Activated T-cell treated with anti-CD3 and anti-CD28 coated beads for 4 hours (primary cell): Measurements from ENCODE around the gene NAXD.
A peak's percentile ranks its signal among the peaks of the same experiment; 100 is the strongest.
"Not testable (repeated sequence)": the region's sequence is repeated elsewhere in the genome, so short reads cannot be mapped to it uniquely, and the experiment has no call there.

Experiments used
- DNase-seq: peaks from one replicate; pipeline ENCODE4 v3.0.0-alpha.2; 2020

NAXD gene

GRCh38 chr13:110615322-110616102 is at the start of gene NAXD:
TSS of gene NAXD (plus strand) at chr13:110615545. CDS start at chr13:110615602, 57 bp downstream.
- peak; percentile 59 for DNase-seq

DNA sequence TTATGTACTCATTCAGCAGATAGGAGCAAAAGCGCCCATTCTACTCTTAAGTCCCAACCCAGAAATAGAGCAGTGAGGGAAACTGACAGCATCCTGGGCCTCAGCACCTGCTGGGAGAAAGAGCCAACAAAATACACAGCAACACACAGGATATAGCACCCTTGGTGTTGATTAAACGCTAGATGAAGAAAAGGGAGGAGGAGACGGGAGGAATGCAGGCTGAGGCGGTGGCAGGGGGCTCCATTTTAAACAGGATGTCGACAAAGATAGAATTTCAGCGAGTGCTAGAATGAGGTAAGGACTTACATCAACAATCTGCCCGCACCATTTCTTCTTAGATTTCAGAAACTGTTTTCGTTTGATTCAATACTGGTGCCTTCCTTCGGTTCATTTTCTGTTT is 49.2 kb upstream of the NAXD start:
- no peak for DNase-seq

GRCh38 chr13:110568612-110569011 is 46.7 kb upstream of the NAXD start:
- no peak for DNase-seq

DNA sequence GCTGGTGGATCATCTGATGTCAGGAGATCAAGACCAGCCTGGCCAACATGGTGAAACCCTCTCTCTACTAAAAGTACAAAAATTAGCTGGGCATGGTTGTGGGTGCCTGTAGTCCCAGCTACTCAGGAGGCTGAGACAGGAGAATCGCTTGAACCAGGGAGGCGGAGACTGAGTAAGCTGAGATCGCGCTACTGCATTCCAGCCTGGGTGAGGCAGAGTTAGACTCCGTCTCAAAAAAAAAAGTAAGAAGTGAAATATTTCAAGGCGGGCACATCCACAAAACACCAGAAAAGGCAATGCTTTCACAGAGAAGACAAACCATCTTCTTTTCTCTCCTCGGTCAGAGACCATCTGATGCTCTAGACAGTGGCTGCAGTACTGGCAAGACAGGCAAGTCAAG is 45.4 kb upstream of the NAXD start:
- DNase-seq = not testable (repeated sequence)

DNA sequence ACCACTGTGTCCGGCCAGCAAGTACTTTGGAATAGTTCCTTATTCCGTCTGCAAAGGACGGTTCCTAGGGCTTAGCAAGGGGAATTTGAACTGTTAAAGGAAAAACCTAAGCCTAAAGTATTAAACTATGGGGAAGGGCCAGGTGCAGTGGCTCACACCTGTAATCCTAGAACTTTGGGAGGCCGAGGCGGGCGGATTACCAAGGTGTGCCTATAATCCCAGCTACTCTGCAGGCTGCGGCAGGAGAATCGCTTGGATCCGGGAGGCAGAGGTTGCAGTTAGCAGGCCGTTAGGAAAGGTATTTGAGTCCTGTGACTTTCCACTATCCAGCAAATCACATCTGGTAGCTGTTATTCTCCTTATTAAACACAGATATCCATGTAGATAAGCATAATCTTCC is 44.5 kb upstream of the NAXD start:
- DNase-seq = no peak

GRCh38 chr13:110571896-110572777 is 43.2 kb upstream of the NAXD start:
- no peak for DNase-seq

GRCh38 chr13:110572778-110573118 is 42.6 kb upstream of the NAXD start:
- DNase-seq = no peak

- no peak for DNase-seq
Observed at GRCh38 chr13:110574161-110574560, 41.2 kb upstream of the NAXD start.

- no peak for DNase-seq
Observed at GRCh38 chr13:110575322-110576069, 39.8 kb upstream of the NAXD start.

DNA sequence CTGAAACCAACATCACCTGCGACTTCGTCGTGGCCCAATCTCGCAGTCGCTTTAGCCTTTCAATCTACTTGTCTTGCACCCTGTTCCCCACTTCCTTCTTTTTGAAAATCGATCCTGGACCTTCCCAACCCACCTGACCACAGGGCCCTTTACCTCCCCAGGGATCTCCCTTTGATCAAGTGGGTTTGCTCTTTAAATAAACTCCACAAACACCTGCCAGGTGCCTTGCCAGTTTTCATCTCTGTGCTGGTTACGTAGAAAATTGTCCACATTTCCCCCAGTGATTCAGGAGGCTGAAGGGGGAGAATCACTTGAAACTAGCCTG is 39.3 kb upstream of the NAXD start:
- DNase-seq = no peak

GRCh38 chr13:110576736-110577476 is 38.4 kb upstream of the NAXD start:
- DNase-seq = no peak

GRCh38 chr13:110578363-110578762 is 37.0 kb upstream of the NAXD start:
- DNase-seq = no peak

GRCh38 chr13:110580800-110581199 is 34.5 kb upstream of the NAXD start:
- DNase-seq = no peak

GRCh38 chr13:110581506-110582185 is 33.7 kb upstream of the NAXD start:
- DNase-seq = no peak

- DNase-seq = no peak
Observed at GRCh38 chr13:110582421-110582954, 32.9 kb upstream of the NAXD start.

- no peak for DNase-seq
Observed at GRCh38 chr13:110583178-110583865, 32.0 kb upstream of the NAXD start.

GRCh38 chr13:110589793-110590390 is 25.5 kb upstream of the NAXD start:
- no peak for DNase-seq

DNA sequence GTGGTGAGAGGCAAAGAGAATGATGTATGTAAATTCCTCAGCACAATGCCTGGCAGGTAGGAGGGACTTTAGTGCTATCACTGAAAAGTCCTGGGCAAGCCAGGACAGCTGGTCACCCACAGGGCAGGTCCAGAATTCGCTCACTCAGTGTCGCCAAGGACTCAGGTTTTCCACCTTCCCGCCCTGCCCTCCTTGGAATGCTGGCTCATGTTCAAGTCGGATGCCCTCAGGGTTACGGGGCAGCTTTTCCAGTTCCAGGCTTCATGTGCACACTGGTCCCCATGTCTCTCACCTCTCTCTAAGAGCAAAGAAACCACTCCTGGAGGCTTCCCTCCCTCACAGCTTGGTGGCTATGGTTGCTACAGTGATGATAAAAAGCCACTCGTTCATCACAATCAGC is 24.8 kb upstream of the NAXD start:
- no peak for DNase-seq

DNA sequence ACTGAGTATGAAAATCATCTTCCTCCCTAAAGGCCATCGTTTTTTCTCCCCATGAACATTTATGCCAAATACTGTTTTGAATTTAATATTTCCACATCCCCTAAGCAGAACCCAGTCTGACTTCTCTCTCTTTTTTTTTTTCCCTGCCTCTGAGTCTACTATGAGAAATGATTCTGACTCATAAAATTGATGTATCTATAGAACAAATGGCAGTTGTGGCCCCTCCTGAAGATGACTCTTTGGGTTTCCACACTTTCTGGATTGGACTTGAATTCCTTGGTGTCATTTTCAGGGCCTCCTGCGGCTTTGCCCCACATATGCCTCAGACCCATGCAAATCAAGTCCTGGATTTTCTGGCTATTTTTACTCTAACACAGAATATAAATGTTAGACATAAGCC is 22.7 kb upstream of the NAXD start:
- no peak for DNase-seq

GRCh38 chr13:110593430-110594130 is 21.8 kb upstream of the NAXD start:
- no peak for DNase-seq
